C4-2B (cell line): Measurements from ENCODE around the gene GBP2.

Experiments used
- H3K27ac ChIP-seq: fragments of 450-650 bp; 2 replicates; pipeline ENCODE4 v1.5.1; 2017
- ZFX ChIP-seq: fragments of 450-650 bp; IDR thresholded peaks from 2 replicates; pipeline ENCODE4 v1.6.1; 2017
- TF ChIP-seq, protein P1 (sequence below): fragments of 450-650 bp; conservative IDR thresholded peaks from 2 replicates; pipeline ENCODE4 v1.5.1; 2017; ENCODE audit warnings: mild to moderate bottlenecking

GBP2 gene

GRCh38 chr1:89100412-89100811 lies 25.5 kb downstream of the GBP2 start:
- no peak for TF ChIP-seq ZFX
- TF ChIP-seq, protein P1, sequence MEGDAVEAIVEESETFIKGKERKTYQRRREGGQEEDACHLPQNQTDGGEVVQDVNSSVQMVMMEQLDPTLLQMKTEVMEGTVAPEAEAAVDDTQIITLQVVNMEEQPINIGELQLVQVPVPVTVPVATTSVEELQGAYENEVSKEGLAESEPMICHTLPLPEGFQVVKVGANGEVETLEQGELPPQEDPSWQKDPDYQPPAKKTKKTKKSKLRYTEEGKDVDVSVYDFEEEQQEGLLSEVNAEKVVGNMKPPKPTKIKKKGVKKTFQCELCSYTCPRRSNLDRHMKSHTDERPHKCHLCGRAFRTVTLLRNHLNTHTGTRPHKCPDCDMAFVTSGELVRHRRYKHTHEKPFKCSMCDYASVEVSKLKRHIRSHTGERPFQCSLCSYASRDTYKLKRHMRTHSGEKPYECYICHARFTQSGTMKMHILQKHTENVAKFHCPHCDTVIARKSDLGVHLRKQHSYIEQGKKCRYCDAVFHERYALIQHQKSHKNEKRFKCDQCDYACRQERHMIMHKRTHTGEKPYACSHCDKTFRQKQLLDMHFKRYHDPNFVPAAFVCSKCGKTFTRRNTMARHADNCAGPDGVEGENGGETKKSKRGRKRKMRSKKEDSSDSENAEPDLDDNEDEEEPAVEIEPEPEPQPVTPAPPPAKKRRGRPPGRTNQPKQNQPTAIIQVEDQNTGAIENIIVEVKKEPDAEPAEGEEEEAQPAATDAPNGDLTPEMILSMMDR, result no peak
- H3K27ac ChIP-seq, result no peak overlapping the region

- TF ChIP-seq, protein P1, result no peak
- TF ChIP-seq ZFX, result no peak
- H3K27ac ChIP-seq, result no peak overlapping the region
Observed at GRCh38 chr1:89098857-89099256, 27.1 kb downstream of the GBP2 start.

DNA sequence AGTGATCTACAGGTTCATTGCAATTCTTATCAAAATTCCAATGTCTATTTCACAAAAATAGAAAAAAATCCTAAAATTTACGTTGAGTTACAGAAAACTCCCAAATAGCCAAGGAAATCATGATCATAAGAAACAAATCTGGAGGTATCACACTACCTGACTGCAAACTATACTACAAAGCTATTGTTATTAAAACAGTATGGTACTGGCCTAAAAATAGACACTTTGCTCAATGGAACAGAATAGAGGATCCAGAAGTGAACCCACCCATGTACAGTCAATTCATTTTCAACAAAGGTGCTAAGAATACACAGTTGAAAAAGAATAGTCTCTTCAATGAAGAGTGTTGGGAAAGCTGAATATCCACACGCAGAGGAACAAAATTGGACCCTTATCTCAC lies 30.2 kb downstream of the GBP2 start:
- TF ChIP-seq, protein P1, result no peak
- no peak overlapping the region for H3K27ac ChIP-seq

- H3K27ac ChIP-seq, result no peak overlapping the region
- TF ChIP-seq, protein P1, result no peak
- no peak for TF ChIP-seq ZFX
Observed at GRCh38 chr1:89089962-89090361, 36.0 kb downstream of the GBP2 start.

DNA sequence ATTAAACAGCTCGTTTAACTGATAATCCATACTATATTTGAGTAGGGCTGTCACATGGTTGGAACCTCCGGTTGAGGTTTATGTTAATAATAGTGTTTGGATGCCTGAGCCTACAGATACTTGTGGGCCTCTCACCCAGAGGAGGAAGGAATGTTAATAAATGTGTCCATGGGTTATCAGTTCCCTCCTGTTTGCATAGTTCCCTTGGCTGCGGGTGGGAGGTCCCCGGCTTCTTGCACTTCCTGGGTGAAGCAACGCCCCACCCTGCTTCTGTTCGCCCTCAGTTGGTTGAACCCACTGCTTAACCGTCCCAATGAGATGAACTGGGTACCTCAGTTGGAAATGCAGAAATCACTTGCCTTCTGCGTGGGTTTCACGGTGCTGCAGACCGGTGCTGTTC lies 37.3 kb downstream of the GBP2 start:
- no peak overlapping the region for H3K27ac ChIP-seq

DNA sequence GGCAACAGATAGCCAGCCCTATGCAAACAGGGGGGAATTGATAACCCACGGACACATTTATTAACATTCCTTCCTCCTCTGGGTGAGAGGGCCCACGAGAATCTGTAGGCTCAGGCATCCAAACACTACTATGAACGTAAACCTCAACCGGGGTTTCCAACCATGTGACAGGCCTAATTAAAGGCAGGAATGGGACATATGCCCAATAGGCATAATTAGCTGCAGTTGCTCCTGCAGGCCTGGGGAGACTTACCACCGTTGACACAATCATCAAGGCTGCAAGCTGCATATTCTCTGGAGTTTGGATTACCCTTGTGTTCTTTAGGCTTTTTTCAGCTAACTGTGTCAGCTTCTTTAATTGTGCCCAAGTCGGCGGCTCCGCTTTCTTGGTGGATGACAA lies 38.7 kb downstream of the GBP2 start:
- no peak overlapping the region for H3K27ac ChIP-seq
- TF ChIP-seq, protein P1, result no peak
- TF ChIP-seq ZFX, result no peak

More for the DNA sequence above, 37.3 kb downstream of the GBP2 start:
- TF ChIP-seq, protein P1, result no peak
- TF ChIP-seq ZFX, result no peak

GRCh38 chr1:89085781-89086180 lies 40.1 kb downstream of the GBP2 start:
- no peak for TF ChIP-seq ZFX
- TF ChIP-seq, protein P1, result peak; percentile 66
- no peak overlapping the region for H3K27ac ChIP-seq
